ENCODE data around the gene TMEM255A. TPM values are rescaled to one million over a fixed set of nuclear protein-coding genes. Genes with fewer than 3 reads are reported as not detected.

The TMEM255A gene
- total RNA-seq, 4 donors from 2014 or later: 0.16 to 1.3 (median 0.56) TPM; not detected in 1

DNA sequence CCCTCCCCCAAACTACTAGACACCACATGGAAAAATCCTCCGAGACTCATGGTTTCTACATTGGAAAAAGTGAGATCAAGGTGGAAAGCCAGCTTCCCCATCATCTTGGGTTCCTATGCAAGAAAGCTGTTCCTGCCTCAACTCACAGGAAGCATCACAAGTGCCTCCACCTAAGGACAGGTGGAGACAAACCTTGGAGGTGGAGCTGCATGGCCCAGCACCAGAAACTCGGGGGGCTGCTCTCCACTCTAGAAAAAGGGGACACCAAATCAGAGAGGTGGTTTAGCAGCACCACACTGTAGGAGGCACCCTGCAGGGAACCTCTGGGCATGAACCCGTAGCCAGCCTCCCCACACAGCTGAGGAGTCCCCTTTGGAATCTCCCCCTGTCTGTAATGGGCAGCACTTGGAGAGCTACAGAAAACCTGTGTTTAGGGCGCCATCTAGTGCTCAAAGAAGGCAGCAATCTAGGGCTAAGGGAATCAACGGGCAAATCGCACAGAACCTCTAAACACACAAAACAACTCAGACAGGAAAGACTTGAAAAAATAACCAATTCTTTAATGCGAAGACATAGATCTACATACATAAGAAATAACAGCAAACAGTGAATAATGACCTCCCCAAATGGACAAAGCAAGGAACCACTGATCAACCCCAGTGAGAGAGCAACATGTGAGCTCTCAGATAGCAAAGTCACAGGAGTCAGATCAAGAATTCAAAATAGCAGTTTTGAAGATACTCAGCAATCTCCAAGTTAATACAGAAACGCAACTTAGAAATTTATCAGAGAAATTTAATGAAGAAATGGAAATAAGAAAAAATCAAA, 97.6 kb downstream of the TMEM255A start:
- DNase-seq (peak in 1 of 2 donors; percentile 18), ATAC-seq (peak in 1 of 2 donors; percentile 68)
- intact Hi-C loops (cut with DNase I; ENCODE audit: low total_unique reads): no loop called here
- TF ChIP-seq CTCF (IDR thresholded peaks at IDR 0.05 in 4 of 5, conservative IDR thresholded peaks at IDR 0.05 in 1 of 5) (peak in 4 of 5 experiments; percentile 30 to 78 (median 46)), POLR2A (IDR thresholded peaks at IDR 0.05) (no peak)
- Histone ChIP-seq H3K4me1 (no peaks in the 10 kb centered on the region), H3K27ac (no peak overlapping the region), H3K27me3 (no peaks in the 10 kb centered on the region), H3K4me3 (no peak overlapping the region), H3K9me3 (no peaks in the 10 kb centered on the region), H3K36me3 (no peaks in the 10 kb centered on the region)
- in situ Hi-C loops (cut with MboI; ENCODE audit: low sequenced_read_pairs in 4 of 4): loop anchor here in 3 of 4 donors (25.0 kb wide), 1 partner anchor 126 kb away; the partner anchor contains the start of gene RHOXF2B (in 3 of the 3)

Other genes with a start within 250 kb of the TMEM255A start
- gene RHOXF2B, start 233.8 kb downstream of the TMEM255A start, total RNA-seq: not detected
- not detected for gene RHOXF1, start 195.5 kb downstream of the TMEM255A start, total RNA-seq
- gene RHOXF2, start 152.8 kb downstream of the TMEM255A start, total RNA-seq: not detected
- 10 to 100 TPM in 2 of 4 donors, 1 to 10 TPM in 2; 9.2 to 12.4 (median 9.8) TPM for gene ZBTB33, start 60.6 kb downstream of the TMEM255A start, total RNA-seq
- 10 to 100 TPM in 1 of 4 donors, 1 to 10 TPM in 3; 2.3 to 20.4 (median 4.7) TPM for gene ATP1B4, start 50.6 kb upstream of the TMEM255A start, total RNA-seq
- 100 to 1,000 TPM in 3 of 4 donors, 10 to 100 TPM in 1; 70.0 to 112 (median 110) TPM for gene LAMP2, start 157.8 kb upstream of the TMEM255A start, total RNA-seq
- gene CUL4B, start 249.5 kb upstream of the TMEM255A start, total RNA-seq: 10 to 100 TPM; 10.1 to 14.6 (median 11.9) TPM

Measured in gastrocnemius medialis (tissue), 4 donors.